K562 (cell line): ENCODE measurements around the gene VARS1. TPM values are rescaled to one million over a fixed set of nuclear protein-coding genes. Genes with fewer than 3 reads are reported as not detected.
A peak's percentile ranks its signal among the peaks of the same experiment; 100 is the strongest.

ENCODE experiments used
- CBFA2T2 ChIP-seq: fragments of 450-650 bp; conservative IDR thresholded peaks from 2 replicates; pipeline ENCODE4 v1.6.1; 2017; ENCODE audit warnings: mild to moderate bottlenecking
- CBX5 ChIP-seq: IDR thresholded peaks from 2 replicates; pipeline ENCODE4 v1.6.1; 2014; ENCODE audit warnings: low read depth, borderline replicate concordance
- CC2D1A ChIP-seq: fragments of 450-650 bp; IDR thresholded peaks from 2 replicates; pipeline ENCODE4 v1.6.1; 2017; ENCODE audit warnings: mild to moderate bottlenecking
- CXXC5 ChIP-seq: fragments of 250-450 bp; sonication (Bioruptor Pico); IDR thresholded peaks from 2 replicates; pipeline ENCODE4 v1.8.0; 2022; ENCODE audit warnings: inconsistent platforms, mild to moderate bottlenecking, moderate library complexity
- HLTF ChIP-seq: fragments of 450-650 bp; IDR thresholded peaks from 2 replicates; pipeline ENCODE4 v1.6.1; 2016
- MTA1 ChIP-seq: fragments of 450-650 bp; IDR thresholded peaks from 2 replicates; pipeline ENCODE4 v1.6.1; 2017; ENCODE audit warnings: borderline replicate concordance
- NEUROD1 ChIP-seq: fragments of 150-350 bp; IDR thresholded peaks from 2 replicates; pipeline ENCODE4 v1.6.1; 2014; ENCODE audit warnings: borderline replicate concordance, low read length, low read depth; ENCODE audit not compliant: partially characterized antibody
- NR2C2 ChIP-seq, 2 experiments: fragments of 200-800 bp in 1 of 2; sonication (Bioruptor generic) in 1 of 2; sonication (generic) in 1 of 2; formaldehyde crosslinking in 1 of 2; IDR thresholded peaks; 2 replicates each; pipeline versions ENCODE4 v1.6.1 to v1.8.0; 2016 to 2022; ENCODE audit warnings: mild to moderate bottlenecking in 1 of 2, missing compliant biosample characterization in 1 of 2, missing genetic modification characterization in 1 of 2, missing genetic modification reagents in 1 of 2
- PKNOX1 ChIP-seq: fragments of 450-650 bp; IDR thresholded peaks from 2 replicates; pipeline ENCODE4 v1.6.1; 2016
- RBFOX2 ChIP-seq: fragments of 200-400 bp; formaldehyde crosslinking; IDR thresholded peaks from 2 replicates; pipeline ENCODE4 v1.6.1; 2017; ENCODE audit warnings: low read depth, mild to moderate bottlenecking, low read length, moderate library complexity
- REST ChIP-seq, 2 experiments: fragments of 450-650 bp; formaldehyde crosslinking in 1 of 2; IDR thresholded peaks; 2 replicates each; pipeline versions ENCODE4 v1.4.0 to v1.6.1; 2014 to 2020; ENCODE audit warnings: mild to moderate bottlenecking in 2 of 2, borderline replicate concordance in 1 of 2, low read depth in 1 of 2
- RHOXF2B ChIP-seq: fragments of 250-450 bp; sonication (Bioruptor Pico); conservative IDR thresholded peaks from 2 replicates; pipeline ENCODE4 v1.5.1; 2021
- XRCC5 ChIP-seq: fragments of 200-400 bp; formaldehyde crosslinking; IDR thresholded peaks from 2 replicates; pipeline ENCODE4 v1.6.1; 2017; ENCODE audit warnings: low read depth, mild to moderate bottlenecking, low read length
- ZEB2 ChIP-seq: fragments of 450-650 bp; IDR thresholded peaks from 2 replicates; pipeline ENCODE4 v1.6.1; 2016
- polyA plus RNA-seq, 8 experiments: library from polyadenylated mRNA; depleted of rRNA in 4 of 8; stranded (reverse) in 5 of 8; unstranded in 3 of 8; fragments of >200 nt; fragmentation: Nextera tagmentation in 2 of 8; fragmentation: Illumina TruSeq in 1 of 8; extraction: Ambion mirVana in 2 of 8; extraction: Trizol in 1 of 8; gene quantifications; 2 replicates each; pipeline versions ENCODE4 v1.2.1 to v1.2.3, GENCODE V29; 2011 to 2014; ENCODE audit warnings: inconsistent platforms in 1 of 8, missing spikeins in 1 of 8
- total RNA-seq, 7 experiments: library from RNA; depleted of rRNA in 6 of 7; stranded (reverse); fragments of >200 nt in 6 of 7; fragmentation: Illumina TruSeq in 2 of 7; extraction: Trizol in 2 of 7; gene quantifications; 2 replicates each; pipeline versions ENCODE4 v1.2.1 to v1.2.3, GENCODE V29; 2011 to 2021; ENCODE audit warnings: low replicate concordance in 1 of 7
- TF ChIP-seq, protein P1 (sequence below): fragments of 450-650 bp; IDR thresholded peaks from 2 replicates; pipeline ENCODE4 v1.6.1; 2016; ENCODE audit warnings: antibody characterized with exemption

The VARS1 gene
- total and polyA plus RNA-seq, 9 of the 15 experiments (the other 6 are each of a cell fraction or from before 2014, with no cell fraction given): 2.9 to 488 (median 130) TPM

- TF ChIP-seq REST (IDR thresholded peaks at IDR 0.05; ENCODE audit: borderline replicate concordance) (peak; percentile 29; the same call in 1 of the 2 replicates), REST (CRISPR knock-in tag; IDR thresholded peaks at IDR 0.05; ENCODE audit: low read depth) (no peak), XRCC5 (0 out of 2 replicates have a peak, but pooled peaks have one; percentile 23), CXXC5 (0 out of 2 replicates have a peak, but pooled peaks have one; percentile 0), PKNOX1 (peak; percentile 80), RBFOX2 (peak; percentile 46), MTA1 (0 out of 2 replicates have a peak, but pooled peaks have one; percentile 51), NEUROD1 (peak; percentile 40), CBX5 (no peak), HLTF (0 out of 2 replicates have a peak, but pooled peaks have one; percentile 50), RHOXF2B (CRISPR knock-in tag) (0 out of 2 replicates have a peak, but pooled peaks have one; percentile 35), ZEB2 (0 out of 2 replicates have a peak, but pooled peaks have one; percentile 38), CBFA2T2 (no peak), NR2C2 (CRISPR knock-in tag; IDR thresholded peaks at IDR 0.05) (0 out of 2 replicates have a peak, but pooled peaks have one; percentile 11), NR2C2 (tag; IDR thresholded peaks at IDR 0.05) (no peak), CC2D1A (peak; percentile 56; the same call in 1 of the 2 replicates)
- TF ChIP-seq, protein P1, sequence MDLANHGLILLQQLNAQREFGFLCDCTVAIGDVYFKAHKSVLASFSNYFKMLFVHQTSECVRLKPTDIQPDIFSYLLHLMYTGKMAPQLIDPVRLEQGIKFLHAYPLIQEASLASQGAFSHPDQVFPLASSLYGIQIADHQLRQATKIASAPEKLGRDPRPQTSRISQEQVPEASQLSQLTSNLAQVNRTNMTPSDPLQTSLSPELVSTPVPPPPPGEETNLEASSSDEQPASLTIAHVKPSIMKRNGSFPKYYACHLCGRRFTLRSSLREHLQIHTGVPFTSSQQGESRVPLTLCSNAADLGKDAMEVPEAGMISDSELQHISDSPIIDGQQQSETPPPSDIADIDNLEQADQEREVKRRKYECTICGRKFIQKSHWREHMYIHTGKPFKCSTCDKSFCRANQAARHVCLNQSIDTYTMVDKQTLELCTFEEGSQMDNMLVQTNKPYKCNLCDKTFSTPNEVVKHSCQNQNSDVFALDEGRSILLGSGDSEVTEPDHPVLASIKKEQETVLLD: peak; percentile 50; the same call in 1 of the 2 replicates
Observed at GRCh38 chr6:31791324-31792089, 4.0 kb downstream of the VARS1 start (continued).
